Transverse colon (tissue), 4 donors: ENCODE results near the gene NOL3. TPM values are rescaled to one million over a fixed set of nuclear protein-coding genes. Genes with fewer than 3 reads are reported as not detected.
A peak's percentile ranks its signal among the peaks of the same experiment; 100 is the strongest.

Experiments used
- DNase-seq: peaks from one replicate; pipeline ENCODE4 v3.0.0-alpha.2; 2019
- H3K27ac ChIP-seq, 4 donors: fragments of 200-600 bp; sonication (generic); 2 replicates each; pipeline ENCODE4 v1.5.1; 2016 to 2018; ENCODE audit warnings: inconsistent platforms in 4 of 4
- H3K27me3 ChIP-seq: fragments of 200-600 bp; sonication (generic); 2 replicates; pipeline ENCODE4 v1.5.1; 2017; ENCODE audit warnings: inconsistent platforms
- H3K36me3 ChIP-seq, 4 donors: fragments of 200-600 bp; sonication (generic); 2 replicates each; pipeline ENCODE4 v1.5.1; 2017 to 2019; ENCODE audit warnings: inconsistent platforms in 4 of 4
- H3K4me1 ChIP-seq, 4 donors: fragments of 200-600 bp; sonication (generic); 2 replicates each; pipeline ENCODE4 v1.5.1; 2017 to 2020; ENCODE audit warnings: inconsistent platforms in 4 of 4
- H3K4me3 ChIP-seq, 4 donors: fragments of 200-600 bp; sonication (generic); 1 replicate in 1 of 4; 2 replicates in 3 of 4; pipeline versions ENCODE4 v1.5.1 to v1.6.1; 2017 to 2019; ENCODE audit warnings: inconsistent platforms in 4 of 4
- H3K9me3 ChIP-seq, 2 donors: fragments of 200-600 bp; sonication (generic); 2 replicates each; pipeline ENCODE4 v1.5.1; 2017 to 2019; ENCODE audit warnings: inconsistent platforms in 2 of 2
- EP300 ChIP-seq: sonication (generic); formaldehyde crosslinking; IDR thresholded peaks from one replicate; pipeline ENCODE4 v1.6.1; 2017; ENCODE audit warnings: antibody characterized with exemption, low read depth
- POLR2A ChIP-seq: fragments of 450-650 bp; IDR thresholded peaks from one replicate; pipeline ENCODE4 v1.6.1; 2016; ENCODE audit warnings: antibody characterized with exemption, mild to moderate bottlenecking, moderate library complexity
- POLR2AphosphoS5 ChIP-seq, 3 donors: sonication (generic); formaldehyde crosslinking; IDR thresholded peaks; one replicate each; pipeline ENCODE4 v1.6.1; 2016; ENCODE audit warnings: antibody characterized with exemption in 3 of 3
- WGBS, 2 donors: methylation state at CpG; one replicate each; pipeline ENCODE4 v1.1.5; 2018; ENCODE audit warnings: low coverage in 1 of 2; 5-methylcytosine and 5-hydroxymethylcytosine counted together
- in situ Hi-C, 4 donors: fragments of 200-750 bp; cut with MboI; loops; one replicate each; pipeline versions ENCODE4 v1.15.0 to v1.15.1; 2017; ENCODE audit warnings: low sequenced_read_pairs in 3 of 4, low pct_ligation_motif_present in 1 of 4, low pct_unique_long_range_greater_than_20kb in 1 of 4
- intact Hi-C: fragments of 100-400 bp; cut with DNase I; formaldehyde crosslinking; loops from one replicate; pipeline ENCODE4 v1.15.1; 2023; ENCODE audit warnings: low total_unique reads
- total RNA-seq, 4 donors: library from RNA; depleted of rRNA; stranded (reverse); fragments of >200 nt; gene quantifications; one replicate each; pipeline ENCODE4 v1.1.0, GENCODE V29; 2016
- TF ChIP-seq, protein P1 (sequence below), 5 experiments: fragments of 200-600 bp in 3 of 5; fragments of 450-650 bp in 2 of 5; sonication (generic) in 3 of 5; IDR thresholded peaks; 1 replicate in 2 of 5; 2 replicates in 3 of 5; pipeline ENCODE4 v1.5.1; 2016 to 2017; ENCODE audit warnings: antibody characterized with exemption in 5 of 5, inconsistent platforms in 3 of 5, mild to moderate bottlenecking in 2 of 5, moderate library complexity in 1 of 5

Gene NOL3
- total RNA-seq, 4 donors from 2014 or later: 39.5 to 65.9 (median 41.2) TPM

DNA sequence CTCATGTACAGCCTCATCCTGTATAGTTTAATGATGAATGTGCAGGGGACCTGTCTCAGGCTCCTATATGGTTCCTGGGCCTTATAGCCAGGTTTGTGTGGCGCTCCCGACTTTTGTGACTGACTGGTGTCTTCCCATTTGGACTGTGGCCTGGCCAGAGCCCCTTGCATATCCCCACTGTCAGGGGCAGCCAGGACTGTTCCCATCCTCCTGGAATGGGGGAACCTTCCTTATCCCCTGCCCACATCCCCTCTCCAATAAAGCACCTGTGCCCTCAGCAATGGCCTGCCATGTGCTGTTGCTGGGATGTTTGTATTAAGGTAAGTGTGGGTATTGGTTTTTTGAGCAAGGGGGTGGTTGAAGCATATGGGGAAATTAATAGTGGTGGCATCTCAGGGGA is 22.1 kb upstream of the NOL3 start:
- H3K4me3 ChIP-seq: no peak overlapping the region
- intact Hi-C loops (no loop called here), in situ Hi-C loops (no loop called here)
- TF ChIP-seq, protein P1, sequence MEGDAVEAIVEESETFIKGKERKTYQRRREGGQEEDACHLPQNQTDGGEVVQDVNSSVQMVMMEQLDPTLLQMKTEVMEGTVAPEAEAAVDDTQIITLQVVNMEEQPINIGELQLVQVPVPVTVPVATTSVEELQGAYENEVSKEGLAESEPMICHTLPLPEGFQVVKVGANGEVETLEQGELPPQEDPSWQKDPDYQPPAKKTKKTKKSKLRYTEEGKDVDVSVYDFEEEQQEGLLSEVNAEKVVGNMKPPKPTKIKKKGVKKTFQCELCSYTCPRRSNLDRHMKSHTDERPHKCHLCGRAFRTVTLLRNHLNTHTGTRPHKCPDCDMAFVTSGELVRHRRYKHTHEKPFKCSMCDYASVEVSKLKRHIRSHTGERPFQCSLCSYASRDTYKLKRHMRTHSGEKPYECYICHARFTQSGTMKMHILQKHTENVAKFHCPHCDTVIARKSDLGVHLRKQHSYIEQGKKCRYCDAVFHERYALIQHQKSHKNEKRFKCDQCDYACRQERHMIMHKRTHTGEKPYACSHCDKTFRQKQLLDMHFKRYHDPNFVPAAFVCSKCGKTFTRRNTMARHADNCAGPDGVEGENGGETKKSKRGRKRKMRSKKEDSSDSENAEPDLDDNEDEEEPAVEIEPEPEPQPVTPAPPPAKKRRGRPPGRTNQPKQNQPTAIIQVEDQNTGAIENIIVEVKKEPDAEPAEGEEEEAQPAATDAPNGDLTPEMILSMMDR (IDR thresholded peaks at IDR 0.05): no peak
- no peak for TF ChIP-seq EP300
- no peak for TF ChIP-seq POLR2AphosphoS5 (IDR thresholded peaks at IDR 0.05)
- no peak for TF ChIP-seq POLR2A
- no peaks in the 10 kb centered on the region for H3K9me3 ChIP-seq
- WGBS, 2 donors: 100% methylated on average over 2 of the region's 2 CpGs; no CpG with 5 or more reads in 1 of the 2 donors
- no peak overlapping the region for H3K27ac ChIP-seq
- no peak for DNase-seq
- H3K36me3 ChIP-seq: peaks cover 0 to 31% (median 5%) of the 10 kb centered on the region in 4 donors
- H3K4me1 ChIP-seq: peaks cover 7 to 15% (median 12%) of the 10 kb centered on the region in 4 donors
- peaks cover 16% of the 10 kb centered on the region for H3K27me3 ChIP-seq

DNA sequence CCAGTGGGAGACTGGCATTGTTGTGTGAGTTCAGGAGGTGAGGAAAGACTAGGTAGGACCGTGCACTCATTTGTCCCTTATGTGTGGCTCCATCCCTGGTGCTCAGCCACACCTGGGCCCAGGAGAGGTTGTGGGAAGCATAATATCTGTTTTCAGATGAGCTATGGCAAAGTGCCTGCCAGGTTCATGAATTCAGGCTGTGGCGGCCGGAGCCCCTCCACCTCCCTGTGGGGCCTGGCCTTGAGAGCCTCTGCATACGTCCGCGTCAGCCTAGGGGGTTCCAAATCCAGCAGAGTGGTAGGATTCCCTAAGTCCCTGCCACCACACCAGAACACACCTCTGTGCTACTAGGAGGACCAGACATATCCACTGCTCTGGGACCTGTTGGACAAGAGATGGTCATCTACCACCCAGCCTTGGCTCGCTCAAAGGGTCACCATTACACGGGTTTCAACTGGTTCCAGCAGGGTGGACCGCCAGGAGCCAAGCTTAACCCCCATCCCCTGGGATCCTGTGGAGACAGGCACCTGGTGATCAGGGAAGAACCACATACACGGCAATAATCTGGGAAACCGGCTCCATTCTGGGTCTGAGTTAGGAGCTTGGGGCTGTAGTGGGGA is 21.6 kb upstream of the NOL3 start:
- no peak for DNase-seq
- no peak overlapping the region for H3K27ac ChIP-seq
- no peak overlapping the region for H3K4me3 ChIP-seq
- peaks cover 7 to 15% (median 12%) of the 10 kb centered on the region in 4 donors for H3K4me1 ChIP-seq
- TF ChIP-seq POLR2AphosphoS5 (IDR thresholded peaks at IDR 0.05): no peak
- TF ChIP-seq, protein P1 (IDR thresholded peaks at IDR 0.05): no peak
- TF ChIP-seq POLR2A: no peak
- no peak for TF ChIP-seq EP300
- peaks cover 0 to 26% (median 2%) of the 10 kb centered on the region in 4 donors for H3K36me3 ChIP-seq
- WGBS, 2 donors: 88% methylated on average over 11 of the region's 11 CpGs; no CpG with 5 or more reads in 1 of the 2 donors
- intact Hi-C loops (no loop called here), in situ Hi-C loops (no loop called here)
- H3K27me3 ChIP-seq: peaks cover 16% of the 10 kb centered on the region
- no peaks in the 10 kb centered on the region for H3K9me3 ChIP-seq

DNA sequence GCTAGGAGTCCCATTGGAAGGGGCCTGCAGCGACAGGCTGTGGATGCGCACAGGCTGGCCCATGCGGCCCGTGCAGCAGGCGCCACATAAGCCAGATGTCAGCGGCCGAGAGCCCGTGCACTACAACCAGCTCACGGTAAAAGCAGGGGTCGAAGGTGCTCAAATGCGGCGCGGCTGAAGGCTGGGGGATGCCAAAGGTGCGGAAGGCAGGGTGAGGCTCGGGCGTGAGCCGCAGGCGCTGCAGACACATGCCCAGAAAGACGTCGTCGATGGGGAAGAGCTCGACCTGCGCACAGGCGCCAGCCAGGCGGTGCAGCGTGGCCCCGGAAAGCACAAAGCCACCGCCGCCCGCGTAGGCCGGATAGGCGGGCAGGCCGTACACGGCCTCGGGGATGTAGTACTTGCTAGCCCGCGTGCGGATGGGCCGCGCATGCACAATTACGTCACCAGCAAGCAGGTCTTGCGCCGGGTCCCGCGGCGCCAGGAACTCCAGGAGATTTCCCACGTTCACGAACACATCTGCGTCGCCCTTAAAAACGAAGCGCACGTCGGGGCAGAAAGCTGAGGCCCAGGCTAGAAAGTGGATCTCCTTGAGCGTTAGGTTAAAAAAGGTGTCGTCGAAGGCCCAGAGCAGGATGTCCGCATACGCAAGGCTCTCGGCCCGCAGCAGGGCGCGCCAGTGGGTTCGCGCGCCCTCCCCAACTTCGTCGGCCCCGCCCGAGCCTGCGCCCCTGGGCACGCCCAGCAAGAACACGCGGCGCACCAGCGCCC is 20.9 kb upstream of the NOL3 start:
- intact Hi-C loops (no loop called here), in situ Hi-C loops (loop anchor here in 3 of 4 donors (10.0 to 25.0 kb wide), 3 partner anchors 135 to 187 kb away; partner anchors contain the start of genes CES3 (in 1 of the 3) and CES4A (in 1 of the 3))
- 84% methylated on average over 70 of the region's 77 CpGs; no CpG with 5 or more reads in 1 of the 2 donors for WGBS, 2 donors
- Histone ChIP-seq H3K36me3 (peaks cover 0 to 20% (median 0%) of the 10 kb centered on the region in 4 donors), H3K9me3 (no peaks in the 10 kb centered on the region), H3K4me3 (peak overlapping the region in 1 of 4 donors; percentile 55), H3K27me3 (peaks cover 16% of the 10 kb centered on the region), H3K4me1 (peaks cover 7 to 15% (median 12%) of the 10 kb centered on the region in 4 donors), H3K27ac (peak overlapping the region in 2 of 4 donors; percentile 86 to 88)
- DNase-seq: no peak
- TF ChIP-seq, protein P1 (IDR thresholded peaks at IDR 0.05): no peak
- TF ChIP-seq POLR2A (no peak), EP300 (no peak), POLR2AphosphoS5 (IDR thresholded peaks at IDR 0.05) (no peak)
